Stimulated activated CD4-positive, alpha-beta T cell treated with anti-CD3 and anti-CD28 coated beads, Interleukin-1b, Interleukin-23, amount 100 ng/mL, for 1 hour (primary cell): ENCODE measurements around the gene ISM1.

Source experiments
- DNase-seq, 2 donors: peaks; one replicate each; pipeline ENCODE4 v3.0.0-alpha.2; 2020; ENCODE audit warnings: low read depth in 2 of 2

ISM1 gene

GRCh38 chr20:13312300-13312699 lies 91.2 kb downstream of the ISM1 start:
- no peak for DNase-seq

- no peak for DNase-seq
Observed at GRCh38 chr20:13313201-13313600, 92.1 kb downstream of the ISM1 start.

DNA sequence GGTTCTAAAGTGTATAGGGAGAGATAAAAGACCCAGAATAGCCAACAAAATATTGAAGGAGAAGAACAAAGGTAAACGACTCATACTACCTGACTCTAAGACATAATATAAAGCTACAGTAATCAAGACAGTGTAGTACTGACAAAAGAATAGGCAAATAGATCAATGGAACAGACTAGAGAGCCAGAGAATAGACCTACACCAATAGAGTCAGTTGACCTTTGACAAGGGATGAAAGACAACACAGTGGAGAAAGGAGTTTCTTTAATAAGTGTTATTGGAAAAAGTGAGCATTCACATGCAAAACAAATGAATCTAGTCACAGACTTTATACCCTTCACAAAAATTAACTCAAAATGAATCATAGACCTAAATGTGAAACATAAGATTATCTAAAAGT lies 96.4 kb downstream of the ISM1 start:
- DNase-seq = no peak

- DNase-seq = no peak
Observed at GRCh38 chr20:13318871-13319521, 97.9 kb downstream of the ISM1 start.

GRCh38 chr20:13320702-13321101 lies 99.6 kb downstream of the ISM1 start:
- DNase-seq = no peak

DNA sequence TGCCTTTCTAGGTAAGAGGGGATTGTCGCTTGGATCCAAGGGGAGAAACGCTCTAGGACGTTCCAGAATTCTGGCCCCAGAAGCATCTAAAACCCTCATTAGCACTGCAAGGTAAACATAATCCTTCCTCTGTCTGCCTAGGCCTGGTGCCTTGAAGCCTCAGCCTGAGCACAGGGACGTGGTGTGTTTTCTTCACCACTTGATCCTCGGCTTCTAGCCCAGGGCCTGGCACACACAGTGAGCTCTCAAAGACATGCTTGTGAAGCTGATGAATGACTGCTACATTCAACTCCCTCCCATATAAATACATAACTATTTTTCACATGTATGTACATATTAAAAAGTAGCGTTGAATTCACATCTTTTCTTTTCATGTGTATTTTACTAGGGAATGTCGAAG lies 100.3 kb downstream of the ISM1 start:
- DNase-seq = no peak

DNA sequence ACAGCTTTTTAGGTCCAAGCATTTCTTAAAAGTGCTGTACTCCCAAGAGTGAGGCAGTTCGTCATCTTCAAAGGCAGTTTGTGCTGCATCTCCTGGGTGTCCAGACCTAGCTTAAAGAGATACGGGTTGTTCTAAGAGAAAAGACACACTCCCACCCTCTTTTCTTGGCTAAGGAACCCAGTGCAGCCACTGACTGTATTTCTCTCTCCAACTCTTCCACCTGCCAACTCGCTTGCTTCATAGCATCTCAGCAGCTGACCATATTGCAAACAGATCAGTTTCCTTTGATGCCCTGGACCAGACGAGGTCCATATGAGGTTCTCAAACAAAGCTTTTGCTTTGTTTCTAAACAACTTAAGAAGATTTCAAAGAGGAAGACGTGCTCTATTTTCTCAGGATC lies 101.1 kb downstream of the ISM1 start:
- no peak for DNase-seq

DNA sequence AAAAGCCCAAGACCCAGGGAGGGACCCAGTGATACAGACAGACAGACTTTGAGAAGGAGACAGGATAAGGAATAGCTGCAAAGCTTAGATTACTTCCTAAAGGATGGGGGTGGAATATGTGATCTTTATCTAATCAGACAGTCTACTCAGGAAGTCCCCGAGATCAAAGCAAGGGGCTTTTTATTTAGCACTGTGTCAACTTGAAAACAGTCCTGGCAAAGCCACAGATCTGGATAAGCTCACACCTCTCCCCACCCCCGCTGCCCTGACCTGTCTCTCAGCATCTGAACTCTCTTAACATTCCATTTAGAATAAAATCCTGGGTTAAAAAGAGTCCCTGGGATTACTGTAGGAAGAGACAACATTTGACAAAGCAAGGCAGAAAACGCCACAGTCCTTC lies 101.5 kb downstream of the ISM1 start:
- DNase-seq = no peak

DNA sequence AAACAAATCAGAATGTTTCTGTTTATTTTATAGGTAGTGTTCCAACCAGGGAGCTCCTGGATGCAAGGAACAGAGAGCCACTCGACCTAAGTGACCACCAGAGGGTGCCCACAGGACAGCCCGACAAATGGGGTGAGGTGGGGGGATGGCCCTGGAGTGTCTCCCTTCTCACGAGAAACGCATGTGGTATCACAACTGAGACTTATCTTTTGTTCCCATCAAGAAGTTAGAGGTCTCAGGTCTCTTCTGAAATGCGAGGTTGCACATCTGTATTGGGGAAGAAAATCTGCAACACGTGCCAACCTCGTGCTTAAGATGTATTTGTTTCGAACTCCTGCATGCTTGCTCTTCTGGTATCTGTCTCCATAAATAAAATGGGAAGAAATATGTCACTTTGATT lies 104.0 kb downstream of the ISM1 start:
- DNase-seq = no peak

GRCh38 chr20:13325796-13326340 lies 104.8 kb downstream of the ISM1 start:
- DNase-seq = no peak

GRCh38 chr20:13331536-13331935 lies 110.5 kb downstream of the ISM1 start:
- DNase-seq = no peak

GRCh38 chr20:13333036-13333435 lies 112.0 kb downstream of the ISM1 start:
- DNase-seq = no peak

DNA sequence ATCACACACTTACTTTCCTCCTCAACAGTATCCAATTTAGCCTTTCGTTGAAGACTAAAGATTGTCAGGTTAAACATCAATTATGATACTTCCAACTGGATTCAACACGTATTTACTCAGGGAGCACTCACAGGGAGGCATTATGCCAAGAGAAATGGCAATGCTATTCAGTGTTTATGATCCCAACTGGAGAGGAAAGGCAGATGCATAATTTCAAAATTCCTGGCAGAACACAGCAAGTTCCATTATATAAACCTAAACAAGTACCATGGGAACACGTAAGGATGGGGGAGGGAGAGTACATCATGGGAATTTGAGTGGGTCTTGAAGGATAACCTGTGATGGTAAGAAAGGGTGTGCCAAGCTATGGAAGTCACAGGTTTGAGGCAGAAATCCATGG lies 112.7 kb downstream of the ISM1 start:
- DNase-seq = no peak

DNA sequence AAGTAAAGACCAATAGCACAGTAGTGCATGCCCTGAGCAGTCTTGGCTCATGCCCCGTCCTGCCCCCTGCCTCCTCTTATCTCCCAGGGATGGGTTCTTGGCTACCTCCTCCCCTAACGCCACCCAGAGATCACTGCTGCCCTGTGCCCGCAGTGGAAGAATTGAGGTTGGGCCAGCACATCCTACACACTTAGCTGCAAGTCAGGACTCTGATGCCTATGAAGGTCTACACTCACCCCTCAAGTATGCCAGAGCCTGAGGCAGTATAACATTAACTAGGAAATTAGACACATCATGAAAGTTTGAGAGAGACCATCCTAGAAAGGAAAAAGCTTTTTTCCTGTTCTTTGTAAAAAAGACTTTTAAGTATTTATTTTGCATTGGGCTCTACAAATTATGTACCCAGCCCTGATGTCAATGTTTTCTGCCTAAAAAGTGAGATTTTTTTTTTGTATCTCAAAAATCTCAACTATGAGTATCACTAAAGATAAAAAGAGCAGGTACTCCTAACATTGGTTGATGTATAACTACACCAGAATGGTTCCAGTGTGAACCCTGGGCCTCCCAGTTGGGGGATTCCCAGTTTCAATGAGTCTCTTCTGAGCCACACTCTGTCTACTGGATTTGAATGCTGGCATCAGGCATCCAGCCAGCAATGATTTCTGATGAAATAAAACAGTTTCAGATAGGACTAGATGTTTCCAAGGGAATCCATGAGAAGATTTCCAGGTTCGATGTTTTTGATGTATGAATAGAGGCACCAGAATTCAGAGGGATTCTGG lies 115.4 kb downstream of the ISM1 start:
- no peak for DNase-seq

- no peak for DNase-seq
Observed at GRCh38 chr20:13337090-13337784, 116.2 kb downstream of the ISM1 start.

GRCh38 chr20:13338097-13338661 lies 117.1 kb downstream of the ISM1 start:
- no peak for DNase-seq

DNA sequence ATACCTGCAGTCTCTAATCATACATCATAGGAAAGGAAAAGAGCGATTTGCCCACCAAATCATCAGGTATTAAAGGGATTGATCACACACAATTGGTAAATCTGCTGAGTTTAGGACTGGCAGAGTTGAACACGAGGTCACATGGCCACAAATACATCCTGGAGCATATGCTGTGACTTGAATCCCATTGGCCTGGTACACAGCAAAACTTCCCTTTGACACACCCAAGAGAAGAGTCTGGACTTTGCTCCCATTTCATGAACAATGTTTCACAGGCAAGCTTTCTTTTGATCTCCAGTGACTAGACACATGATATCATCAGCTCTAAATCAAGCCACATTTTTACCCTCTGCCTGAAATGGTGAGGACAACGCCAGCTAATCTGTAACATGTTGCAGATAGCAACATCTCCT lies 117.9 kb downstream of the ISM1 start:
- DNase-seq = no peak

GRCh38 chr20:13340088-13340487 lies 119.0 kb downstream of the ISM1 start:
- DNase-seq = no peak

- no peak for DNase-seq
Observed at GRCh38 chr20:13341737-13342393, 120.8 kb downstream of the ISM1 start.

DNA sequence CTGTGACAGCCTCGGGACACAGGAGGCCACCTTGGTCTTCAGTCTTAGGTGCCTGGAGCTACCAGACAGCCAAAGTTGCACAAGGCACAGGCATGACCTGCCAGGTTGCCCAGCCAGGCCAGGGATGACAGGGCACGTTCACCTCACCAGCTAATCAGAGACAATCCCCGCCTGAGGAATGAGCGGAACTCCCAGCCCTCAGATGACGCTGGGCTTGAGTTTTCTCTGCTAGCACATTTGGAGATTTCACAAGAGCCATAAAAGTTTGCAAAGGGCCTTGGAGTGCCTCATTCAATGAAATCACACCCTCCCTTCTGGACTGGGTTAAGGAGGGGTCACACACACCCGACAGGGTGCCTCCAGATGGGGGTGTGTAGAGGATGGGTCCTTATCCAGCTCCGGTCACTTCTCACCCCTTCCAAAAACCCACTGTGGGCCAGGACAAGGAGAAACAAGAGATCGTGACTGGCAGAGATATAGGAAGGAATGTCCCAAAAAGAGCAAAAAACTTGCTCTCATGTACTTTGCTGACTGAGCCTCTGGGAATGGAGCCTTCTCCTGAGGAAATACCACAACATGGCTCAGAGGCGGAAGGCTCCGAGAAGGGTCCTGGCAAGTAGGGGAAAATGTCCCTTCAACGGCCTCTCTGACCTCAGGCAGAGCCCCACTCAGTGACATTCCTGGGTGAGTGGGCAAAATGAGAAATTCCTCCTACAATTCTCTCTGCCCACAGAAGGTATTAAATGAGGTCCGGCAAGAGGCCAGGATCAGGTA lies 121.6 kb downstream of the ISM1 start:
- no peak for DNase-seq

DNA sequence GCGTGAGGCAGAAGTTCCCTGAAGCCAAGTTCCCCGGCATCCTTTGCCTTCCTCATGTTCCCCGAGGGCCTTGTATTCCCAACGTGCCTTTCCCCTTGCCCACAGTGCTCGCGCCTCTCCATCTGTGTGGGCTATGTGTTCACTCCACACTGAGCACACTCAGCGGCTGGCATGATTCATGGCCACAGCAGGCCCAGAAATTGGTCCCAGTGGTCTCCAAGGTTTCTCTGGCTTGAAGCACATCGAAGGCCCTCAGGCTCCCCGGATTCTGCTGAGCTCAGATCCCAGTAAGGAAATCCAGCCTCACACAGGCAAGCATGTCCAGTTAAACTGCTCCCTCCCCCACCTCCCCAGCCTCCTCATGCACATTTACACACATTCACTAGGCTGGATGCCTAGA lies 123.6 kb downstream of the ISM1 start:
- DNase-seq = no peak
